Trophoblast cell (in vitro differentiated cells and primary cell): ENCODE data around the gene CLDN7.
A peak's percentile ranks its signal among the peaks of the same experiment; 100 is the strongest.

Experiments used
- DNase-seq, 2 donors: peaks; one replicate each; pipeline ENCODE4 v3.0.0-alpha.2; 2016
- H2AFZ ChIP-seq: 2 replicates; pipeline ENCODE4 v1.6.1; 2013; ENCODE audit warnings: low read length, moderate library complexity, mild to moderate bottlenecking; ENCODE audit not compliant: insufficient read depth, poor library complexity
- H2AK5ac ChIP-seq: 2 replicates; pipeline ENCODE4 v1.6.1; 2013; ENCODE audit warnings: mild to moderate bottlenecking, low read length
- H2BK120ac ChIP-seq: 2 replicates; pipeline ENCODE4 v1.6.1; 2013; ENCODE audit warnings: low read length, mild to moderate bottlenecking, moderate library complexity; ENCODE audit not compliant: insufficient read depth, poor library complexity
- H2BK12ac ChIP-seq: 2 replicates; pipeline ENCODE4 v1.6.1; 2013; ENCODE audit warnings: mild to moderate bottlenecking, low read length, moderate library complexity
- H2BK5ac ChIP-seq: 2 replicates; pipeline ENCODE4 v1.6.1; 2013; ENCODE audit warnings: low read length, low read depth, moderate library complexity, mild to moderate bottlenecking; ENCODE audit not compliant: poor library complexity
- H3K14ac ChIP-seq: 2 replicates; pipeline ENCODE4 v1.6.1; 2013; ENCODE audit warnings: mild to moderate bottlenecking, low read length
- H3K18ac ChIP-seq: 2 replicates; pipeline ENCODE4 v1.6.1; 2013; ENCODE audit warnings: mild to moderate bottlenecking, low read length
- H3K23ac ChIP-seq: 2 replicates; pipeline ENCODE4 v1.6.1; 2013; ENCODE audit warnings: low read length
- H3K27ac ChIP-seq: 2 replicates; pipeline ENCODE4 v1.5.1; 2013; ENCODE audit warnings: low read depth, mild to moderate bottlenecking, inconsistent platforms, low read length, moderate library complexity
- H3K27me3 ChIP-seq: 2 replicates; pipeline ENCODE4 v1.6.1; 2013; ENCODE audit warnings: inconsistent platforms, mild to moderate bottlenecking, low read length, moderate library complexity; ENCODE audit not compliant: insufficient read depth
- H3K36me3 ChIP-seq, 2 experiments: 1 replicate in 1 of 2; 2 replicates in 1 of 2; pipeline ENCODE4 v1.6.1; 2013; ENCODE audit warnings: low read length in 2 of 2, mild to moderate bottlenecking in 2 of 2, moderate library complexity in 1 of 2; ENCODE audit not compliant: insufficient read depth in 2 of 2, control insufficient read depth in 1 of 2
- H3K4ac ChIP-seq: 2 replicates; pipeline ENCODE4 v1.6.1; 2013; ENCODE audit warnings: low read depth, mild to moderate bottlenecking, low read length, moderate library complexity
- H3K4me1 ChIP-seq, 2 experiments: 1 replicate in 1 of 2; 2 replicates in 1 of 2; pipeline ENCODE4 v1.6.1; 2013; ENCODE audit warnings: low read length in 2 of 2, mild to moderate bottlenecking in 2 of 2, moderate library complexity in 1 of 2; ENCODE audit not compliant: insufficient read depth in 2 of 2, control insufficient read depth in 1 of 2
- H3K4me2 ChIP-seq: 2 replicates; pipeline ENCODE4 v1.6.1; 2013; ENCODE audit warnings: inconsistent platforms, mild to moderate bottlenecking, low read length, moderate library complexity
- H3K4me3 ChIP-seq: 2 replicates; pipeline ENCODE4 v1.5.1; 2013; ENCODE audit warnings: mild to moderate bottlenecking, low read depth, low read length, inconsistent platforms
- H3K79me1 ChIP-seq: one replicate; pipeline ENCODE4 v1.6.1; 2013; ENCODE audit warnings: low read length
- H3K79me2 ChIP-seq: 2 replicates; pipeline ENCODE4 v1.6.1; 2013; ENCODE audit warnings: low read length, mild to moderate bottlenecking; ENCODE audit not compliant: control insufficient read depth, insufficient read depth, poor library complexity
- H3K9ac ChIP-seq: 2 replicates; pipeline ENCODE4 v1.6.1; 2013; ENCODE audit warnings: mild to moderate bottlenecking, low read length
- H3K9me3 ChIP-seq: 2 replicates; pipeline ENCODE4 v1.6.1; 2013; ENCODE audit warnings: low read depth, mild to moderate bottlenecking, control low read depth, inconsistent platforms, low read length; ENCODE audit not compliant: insufficient read depth
- H4K12ac ChIP-seq: 2 replicates; pipeline ENCODE4 v1.6.1; 2013; ENCODE audit warnings: low read depth, mild to moderate bottlenecking, low read length, moderate library complexity
- H4K8ac ChIP-seq: 2 replicates; pipeline ENCODE4 v1.6.1; 2013; ENCODE audit warnings: low read depth, mild to moderate bottlenecking, low read length, moderate library complexity
- H4K91ac ChIP-seq: one replicate; pipeline ENCODE4 v1.6.1; 2013; ENCODE audit warnings: low read depth, mild to moderate bottlenecking, low read length, moderate library complexity
- WGBS: extraction: QIAGEN DNeasy Blood & Tissue Kit; methylation state at CpG from one replicate; pipeline ENCODE4 v1.1.7; 2013; ENCODE audit warnings: missing lambda C conversion rate; ENCODE audit not compliant: insufficient read length, insufficient coverage; ENCODE audit errors: extremely low coverage; 5-methylcytosine and 5-hydroxymethylcytosine counted together

CLDN7 gene

GRCh38 chr17:7282752-7283321 is 20.6 kb upstream of the CLDN7 start:
- Histone ChIP-seq H3K9me3 (no peaks in the 10 kb centered on the region), H3K36me3 (no peaks in the 10 kb centered on the region), H2BK12ac (no peak overlapping the region), H3K79me2 (no peaks in the 10 kb centered on the region), H3K18ac (no peak overlapping the region), H2BK5ac (no peak overlapping the region), H3K27me3 (peaks cover 6% of the 10 kb centered on the region), H3K9ac (no peak overlapping the region), H3K4me2 (no peak overlapping the region), H3K4ac (no peak overlapping the region), H4K91ac (no peak overlapping the region), H2AK5ac (no peak overlapping the region), H3K4me1 (peaks cover 16% of the 10 kb centered on the region in 2 experiments), H2BK120ac (no peak overlapping the region), H3K23ac (no peak overlapping the region), H3K4me3 (no peak overlapping the region), H3K27ac (no peak overlapping the region), H4K12ac (no peak overlapping the region), H2AFZ (no peak overlapping the region), H3K79me1 (no peaks in the 10 kb centered on the region), H4K8ac (no peak overlapping the region), H3K14ac (no peak overlapping the region)
- no peak for DNase-seq
- WGBS, result no CpG with 5 or more reads among the region's 6 CpGs

- H3K4ac ChIP-seq, result no peak overlapping the region
- H2BK120ac ChIP-seq, result no peak overlapping the region
- H3K18ac ChIP-seq, result no peak overlapping the region
- no peak overlapping the region for H3K27ac ChIP-seq
- no peak for DNase-seq
- peak overlapping the region; percentile 27 for H3K4me3 ChIP-seq
- no CpG with 5 or more reads among the region's 43 CpGs for WGBS
- H2BK12ac ChIP-seq, result no peak overlapping the region
- no peak overlapping the region for H2AK5ac ChIP-seq
- H3K9me3 ChIP-seq, result no peaks in the 10 kb centered on the region
- peak overlapping the region; percentile 73 for H2AFZ ChIP-seq
- no peak overlapping the region for H3K14ac ChIP-seq
- no peak overlapping the region for H4K91ac ChIP-seq
- H2BK5ac ChIP-seq, result no peak overlapping the region
- no peak overlapping the region for H4K12ac ChIP-seq
- H3K36me3 ChIP-seq, result no peaks in the 10 kb centered on the region
- peaks cover 6% of the 10 kb centered on the region for H3K27me3 ChIP-seq
- H3K4me1 ChIP-seq, result peaks cover 16% of the 10 kb centered on the region in 2 experiments
- no peaks in the 10 kb centered on the region for H3K79me1 ChIP-seq
- H3K4me2 ChIP-seq, result peak overlapping the region; percentile 78
- H3K23ac ChIP-seq, result no peak overlapping the region
- no peak overlapping the region for H3K9ac ChIP-seq
- no peaks in the 10 kb centered on the region for H3K79me2 ChIP-seq
- H4K8ac ChIP-seq, result no peak overlapping the region
Observed at GRCh38 chr17:7281953-7282751, 19.9 kb upstream of the CLDN7 start.

- no peak within 1 kb of the TSS for H3K27ac ChIP-seq
- H2BK120ac ChIP-seq, result no peak within 1 kb of the TSS
- peak within 1 kb of the TSS; percentile 78 for H3K4me2 ChIP-seq
- no peaks in the 10 kb centered on the region for H3K36me3 ChIP-seq
- peak; percentile 98 for DNase-seq
- peaks cover 6% of the 10 kb centered on the region for H3K27me3 ChIP-seq
- H3K9me3 ChIP-seq, result no peaks in the 10 kb centered on the region
- no peak within 1 kb of the TSS for H4K91ac ChIP-seq
- no peak within 1 kb of the TSS for H2BK5ac ChIP-seq
- H4K8ac ChIP-seq, result no peak within 1 kb of the TSS
- H3K14ac ChIP-seq, result no peak within 1 kb of the TSS
- H3K4me3 ChIP-seq, result peak within 1 kb of the TSS; percentile 45
- H4K12ac ChIP-seq, result no peak within 1 kb of the TSS
- H3K9ac ChIP-seq, result no peak within 1 kb of the TSS
- H3K23ac ChIP-seq, result no peak within 1 kb of the TSS
- no peak within 1 kb of the TSS for H2AK5ac ChIP-seq
- H3K4me1 ChIP-seq, result peaks cover 16% of the 10 kb centered on the region in 2 experiments
- no peak within 1 kb of the TSS for H3K4ac ChIP-seq
- WGBS, result no CpG with 5 or more reads among the region's 71 CpGs
- H2BK12ac ChIP-seq, result no peak within 1 kb of the TSS
- no peaks in the 10 kb centered on the region for H3K79me1 ChIP-seq
- peak within 1 kb of the TSS; percentile 73 for H2AFZ ChIP-seq
- no peaks in the 10 kb centered on the region for H3K79me2 ChIP-seq
- H3K18ac ChIP-seq, result no peak within 1 kb of the TSS
Observed at GRCh38 chr17:7281074-7281952, 19.0 kb upstream of the CLDN7 start, which contains the start of gene SLC2A4. Gene SLC2A4, plus strand, starts transcription at chr17:7281718. Its CDS starts 217 bp downstream, at chr17:7281935.

- H2BK12ac ChIP-seq, result no peak overlapping the region
- H3K23ac ChIP-seq, result no peak overlapping the region
- no peak overlapping the region for H3K27ac ChIP-seq
- no peak overlapping the region for H3K4ac ChIP-seq
- H3K4me3 ChIP-seq, result no peak overlapping the region
- DNase-seq, result peak; percentile 95 to 98
- H3K14ac ChIP-seq, result no peak overlapping the region
- H3K79me1 ChIP-seq, result no peaks in the 10 kb centered on the region
- H2BK5ac ChIP-seq, result no peak overlapping the region
- H4K8ac ChIP-seq, result no peak overlapping the region
- peaks cover 16% of the 10 kb centered on the region in 2 experiments for H3K4me1 ChIP-seq
- no peak overlapping the region for H2BK120ac ChIP-seq
- H4K12ac ChIP-seq, result no peak overlapping the region
- peaks cover 6% of the 10 kb centered on the region for H3K27me3 ChIP-seq
- WGBS, result no CpG with 5 or more reads among the region's 29 CpGs
- H3K36me3 ChIP-seq, result no peaks in the 10 kb centered on the region
- H2AK5ac ChIP-seq, result no peak overlapping the region
- no peak overlapping the region for H3K18ac ChIP-seq
- no peak overlapping the region for H3K9ac ChIP-seq
- peak overlapping the region; percentile 17 for H2AFZ ChIP-seq
- no peaks in the 10 kb centered on the region for H3K79me2 ChIP-seq
- H3K4me2 ChIP-seq, result peak overlapping the region; percentile 78
- H3K9me3 ChIP-seq, result no peaks in the 10 kb centered on the region
- no peak overlapping the region for H4K91ac ChIP-seq
Observed at GRCh38 chr17:7280519-7281073, 18.3 kb upstream of the CLDN7 start.
